HEK293 (cell line): ENCODE results near the gene POLR3GL.
A peak's percentile ranks its signal among the peaks of the same experiment; 100 is the strongest.

Experiments used
- FEZF1 ChIP-seq: fragments of 450-650 bp; formaldehyde crosslinking; IDR thresholded peaks from 2 replicates; pipeline ENCODE4 v1.5.1; 2016; ENCODE audit warnings: missing biosample characterization, missing genetic modification characterization
- GLIS2 ChIP-seq: fragments of 450-650 bp; formaldehyde crosslinking; IDR thresholded peaks from 2 replicates; pipeline ENCODE4 v1.5.1; 2016; ENCODE audit warnings: missing biosample characterization, missing genetic modification characterization
- INSM2 ChIP-seq: fragments of 450-650 bp; formaldehyde crosslinking; IDR thresholded peaks from 2 replicates; pipeline ENCODE4 v1.5.1; 2016; ENCODE audit warnings: missing biosample characterization, missing genetic modification characterization
- KLF10 ChIP-seq: fragments of 450-650 bp; IDR thresholded peaks from 2 replicates; pipeline ENCODE4 v1.5.1; 2018; ENCODE audit warnings: missing biosample characterization, mild to moderate bottlenecking, missing genetic modification characterization
- OSR2 ChIP-seq: fragments of 450-650 bp; formaldehyde crosslinking; IDR thresholded peaks from 2 replicates; pipeline ENCODE4 v1.5.1; 2016; ENCODE audit warnings: missing biosample characterization, missing genetic modification characterization
- PATZ1 ChIP-seq: fragments of 450-650 bp; formaldehyde crosslinking; IDR thresholded peaks from 2 replicates; pipeline ENCODE4 v1.5.1; 2016; ENCODE audit warnings: missing biosample characterization, missing genetic modification characterization
- PRDM10 ChIP-seq: fragments of 450-650 bp; formaldehyde crosslinking; IDR thresholded peaks from 2 replicates; pipeline ENCODE4 v1.5.1; 2016; ENCODE audit warnings: missing biosample characterization, missing genetic modification characterization
- SCRT1 ChIP-seq: fragments of 450-650 bp; formaldehyde crosslinking; IDR thresholded peaks from 2 replicates; pipeline ENCODE4 v1.5.1; 2016; ENCODE audit warnings: missing biosample characterization, missing genetic modification characterization, borderline replicate concordance
- SCRT2 ChIP-seq: fragments of 450-650 bp; formaldehyde crosslinking; IDR thresholded peaks from 2 replicates; pipeline ENCODE4 v1.5.1; 2016; ENCODE audit warnings: missing biosample characterization, missing genetic modification characterization
- SP2 ChIP-seq: fragments of 450-650 bp; formaldehyde crosslinking; IDR thresholded peaks from 2 replicates; pipeline ENCODE4 v1.5.1; 2016; ENCODE audit warnings: missing biosample characterization, missing genetic modification characterization
- WT1 ChIP-seq: fragments of 450-650 bp; formaldehyde crosslinking; IDR thresholded peaks from 2 replicates; pipeline ENCODE4 v1.5.1; 2016; ENCODE audit warnings: missing biosample characterization, missing genetic modification characterization
- ZBTB11 ChIP-seq: fragments of 450-650 bp; formaldehyde crosslinking; conservative IDR thresholded peaks from 2 replicates; pipeline ENCODE4 v1.5.1; 2016; ENCODE audit warnings: low read depth, missing biosample characterization, missing genetic modification characterization
- ZBTB17 ChIP-seq: fragments of 450-650 bp; formaldehyde crosslinking; IDR thresholded peaks from 2 replicates; pipeline ENCODE4 v1.5.1; 2016; ENCODE audit warnings: missing biosample characterization, missing genetic modification characterization
- ZBTB21 ChIP-seq: fragments of 450-650 bp; formaldehyde crosslinking; IDR thresholded peaks from 2 replicates; pipeline ENCODE4 v1.5.1; 2017; ENCODE audit warnings: missing biosample characterization, missing genetic modification characterization
- ZIC2 ChIP-seq: fragments of 450-650 bp; formaldehyde crosslinking; IDR thresholded peaks from 2 replicates; pipeline ENCODE4 v1.5.1; 2016; ENCODE audit warnings: missing biosample characterization, missing genetic modification characterization
- ZNF10 ChIP-seq: fragments of 450-650 bp; formaldehyde crosslinking; IDR thresholded peaks from 2 replicates; pipeline ENCODE4 v1.5.1; 2017; ENCODE audit warnings: missing biosample characterization, missing genetic modification characterization
- ZNF114 ChIP-seq: fragments of 450-650 bp; formaldehyde crosslinking; IDR thresholded peaks from 2 replicates; pipeline ENCODE4 v1.5.0; 2017; ENCODE audit warnings: missing biosample characterization, missing genetic modification characterization
- ZNF2 ChIP-seq: fragments of 450-650 bp; formaldehyde crosslinking; IDR thresholded peaks from 2 replicates; pipeline ENCODE4 v1.5.1; 2016; ENCODE audit warnings: missing biosample characterization, missing genetic modification characterization
- ZNF292 ChIP-seq: fragments of 450-650 bp; formaldehyde crosslinking; IDR thresholded peaks from 2 replicates; pipeline ENCODE4 v1.5.1; 2016; ENCODE audit warnings: low read depth, missing biosample characterization, missing genetic modification characterization, borderline replicate concordance
- ZNF335 ChIP-seq: fragments of 450-650 bp; formaldehyde crosslinking; conservative IDR thresholded peaks from 2 replicates; pipeline ENCODE4 v1.5.1; 2016; ENCODE audit warnings: missing biosample characterization, missing genetic modification characterization
- ZNF394 ChIP-seq: fragments of 450-650 bp; formaldehyde crosslinking; IDR thresholded peaks from 2 replicates; pipeline ENCODE4 v1.5.1; 2016; ENCODE audit warnings: missing biosample characterization, missing genetic modification characterization, mild to moderate bottlenecking, moderate library complexity, borderline replicate concordance
- ZNF513 ChIP-seq: fragments of 450-650 bp; IDR thresholded peaks from 2 replicates; pipeline ENCODE4 v1.5.1; 2018; ENCODE audit warnings: missing biosample characterization, missing genetic modification characterization
- ZNF521 ChIP-seq: fragments of 450-650 bp; formaldehyde crosslinking; IDR thresholded peaks from 2 replicates; pipeline ENCODE4 v1.5.1; 2017; ENCODE audit warnings: missing biosample characterization, mild to moderate bottlenecking, missing genetic modification characterization
- ZNF610 ChIP-seq: fragments of 450-650 bp; formaldehyde crosslinking; IDR thresholded peaks from 2 replicates; pipeline ENCODE4 v1.5.1; 2016; ENCODE audit warnings: missing biosample characterization, missing genetic modification characterization, borderline replicate concordance
- ZNF670 ChIP-seq: fragments of 450-650 bp; formaldehyde crosslinking; IDR thresholded peaks from 2 replicates; pipeline ENCODE4 v1.5.1; 2016; ENCODE audit warnings: missing biosample characterization, missing genetic modification characterization, low read depth
- ZNF843 ChIP-seq: fragments of 450-650 bp; formaldehyde crosslinking; IDR thresholded peaks from 2 replicates; pipeline ENCODE4 v1.5.1; 2016; ENCODE audit warnings: missing biosample characterization, missing genetic modification characterization
- ZSCAN30 ChIP-seq: fragments of 450-650 bp; IDR thresholded peaks from 2 replicates; pipeline ENCODE4 v1.5.1; 2018; ENCODE audit warnings: missing biosample characterization, mild to moderate bottlenecking, missing genetic modification characterization, moderate library complexity
- ZXDB ChIP-seq: fragments of 450-650 bp; formaldehyde crosslinking; IDR thresholded peaks from 2 replicates; pipeline ENCODE4 v1.5.1; 2016; ENCODE audit warnings: missing biosample characterization, missing genetic modification characterization

Gene POLR3GL

GRCh38 chr1:145996433-145997015 lies 32.0 kb downstream of the POLR3GL start, which contains the start of gene TXNIP (continued):
- TF ChIP-seq PRDM10 (tag by site-specific recombination), result peak; percentile 66; the same call in 1 of the 2 replicates
- TF ChIP-seq ZBTB21 (tag by site-specific recombination), result 0 out of 2 replicates have a peak, but pooled peaks have one; percentile 9
- peak; percentile 78 for TF ChIP-seq ZNF2 (tag by site-specific recombination)
- TF ChIP-seq INSM2, result peak; percentile 56; the same call in 1 of the 2 replicates
- peak; percentile 70 for TF ChIP-seq ZIC2 (tag by site-specific recombination)
- TF ChIP-seq ZNF10, result peak; percentile 64
- peak; percentile 66; the same call in 1 of the 2 replicates for TF ChIP-seq ZSCAN30 (tag by site-specific recombination)
- TF ChIP-seq WT1 (tag by site-specific recombination), result peak; percentile 29
- no peak for TF ChIP-seq GLIS2
- peak; percentile 49; the same call in 1 of the 2 replicates for TF ChIP-seq KLF10
- TF ChIP-seq ZBTB17 (tag by site-specific recombination), result peak; percentile 83
- TF ChIP-seq FEZF1, result peak; percentile 39; the same call in 1 of the 2 replicates
- peak; percentile 71 for TF ChIP-seq ZNF843 (tag by site-specific recombination)
- peak; percentile 95 for TF ChIP-seq PATZ1
- peak; percentile 98 for TF ChIP-seq SCRT2
- 0 out of 2 replicates have a peak, but pooled peaks have one; percentile 26 for TF ChIP-seq ZBTB11
- peak; percentile 95 for TF ChIP-seq SCRT1 (tag by site-specific recombination)
- TF ChIP-seq SP2 (tag by site-specific recombination), result peak; percentile 90
- TF ChIP-seq ZNF335 (tag by site-specific recombination), result peak; percentile 66; the same call in 1 of the 2 replicates
- TF ChIP-seq ZNF521, result no peak
- TF ChIP-seq ZNF513 (tag by site-specific recombination), result peak; percentile 92
- TF ChIP-seq ZNF114 (tag by site-specific recombination), result no peak
- TF ChIP-seq OSR2 (tag by site-specific recombination), result peak; percentile 71
- peak; percentile 95 for TF ChIP-seq ZXDB (tag by site-specific recombination)
- 0 out of 2 replicates have a peak, but pooled peaks have one; percentile 11 for TF ChIP-seq ZNF394 (tag by site-specific recombination)
- no peak for TF ChIP-seq ZNF292 (tag by site-specific recombination)
- peak; percentile 98 for TF ChIP-seq ZNF610
- TF ChIP-seq ZNF670 (tag by site-specific recombination), result no peak
